Mucosa of rectum (tissue), 2 donors: ENCODE measurements around the gene TAF7L.

Experiments
- H3K27ac ChIP-seq, 2 donors: one replicate each; pipeline ENCODE4 v1.7.0; 2013; ENCODE audit warnings: inconsistent platforms in 2 of 2, low read depth in 2 of 2, low read length in 2 of 2
- H3K27me3 ChIP-seq, 2 donors: one replicate each; pipeline ENCODE4 v1.7.0; 2013; ENCODE audit warnings: low read length in 2 of 2; ENCODE audit not compliant: control insufficient read depth in 2 of 2, insufficient read depth in 2 of 2
- H3K36me3 ChIP-seq, 2 donors: one replicate each; pipeline ENCODE4 v1.7.0; 2013; ENCODE audit warnings: low read length in 2 of 2; ENCODE audit not compliant: control insufficient read depth in 2 of 2, insufficient read depth in 2 of 2
- H3K4me1 ChIP-seq, 2 donors: one replicate each; pipeline ENCODE4 v1.7.0; 2013; ENCODE audit warnings: low read length in 2 of 2, mild to moderate bottlenecking in 1 of 2; ENCODE audit not compliant: control insufficient read depth in 2 of 2, insufficient read depth in 2 of 2
- H3K4me3 ChIP-seq, 2 donors: one replicate each; pipeline ENCODE4 v1.7.0; 2013; ENCODE audit warnings: low read length in 2 of 2
- H3K9ac ChIP-seq, 2 donors: one replicate each; pipeline ENCODE4 v1.7.0; 2013; ENCODE audit warnings: low read length in 2 of 2, low read depth in 1 of 2, mild to moderate bottlenecking in 1 of 2
- H3K9me3 ChIP-seq, 2 donors: one replicate each; pipeline ENCODE4 v1.7.0; 2013; ENCODE audit warnings: low read length in 2 of 2; ENCODE audit not compliant: control insufficient read depth in 2 of 2
- donor health status: healthy.
- donor health status: Normal muscosa, but diverticular disease.

TAF7L gene

DNA sequence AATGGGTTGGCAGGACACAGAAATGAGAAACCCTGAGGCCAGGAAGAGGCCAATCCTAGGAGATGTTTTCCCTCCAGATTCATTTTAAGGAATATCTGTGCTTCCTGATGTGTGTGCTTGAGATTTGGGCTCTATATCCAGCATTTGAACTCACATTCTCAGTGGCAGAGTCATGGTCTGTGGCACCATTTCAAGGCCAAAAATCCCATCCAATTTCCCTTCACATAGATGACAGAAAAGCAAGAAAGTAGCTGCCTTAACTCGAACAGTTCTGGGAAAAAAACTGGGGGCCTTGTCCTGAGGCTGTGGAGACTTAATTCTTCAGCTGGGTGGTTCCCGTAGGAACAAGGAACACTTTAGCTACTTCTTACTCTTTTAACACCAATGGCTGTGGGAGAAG is 27.4 kb downstream of the TAF7L start:
- Histone ChIP-seq H3K4me1 (no peaks in the 10 kb centered on the region), H3K36me3 (no peaks in the 10 kb centered on the region), H3K9me3 (no peaks in the 10 kb centered on the region), H3K4me3 (no peak overlapping the region), H3K27ac (no peak overlapping the region), H3K9ac (no peak overlapping the region), H3K27me3 (peaks cover 0 to 4% of the 10 kb centered on the region in 2 donors)

DNA sequence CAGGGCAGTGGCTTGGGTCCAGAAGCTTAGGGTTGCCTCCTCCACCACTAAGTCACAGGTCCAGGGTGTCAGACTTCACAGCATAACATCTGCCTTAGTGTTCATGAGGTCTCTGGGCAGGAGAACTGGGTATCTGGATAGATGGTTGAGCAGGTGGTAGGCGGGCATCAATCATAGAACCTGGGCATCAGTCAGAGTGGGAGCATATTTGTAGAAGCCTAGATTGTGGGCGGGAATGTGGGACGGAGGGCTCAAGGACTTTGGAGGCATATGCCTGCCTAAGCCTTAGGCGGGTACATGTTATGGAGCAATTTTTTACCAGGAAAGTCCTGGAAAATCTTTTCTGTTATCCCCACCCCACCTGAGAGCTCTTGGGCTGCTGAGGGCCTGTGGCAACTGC is 28.5 kb downstream of the TAF7L start:
- Histone ChIP-seq H3K36me3 (no peaks in the 10 kb centered on the region), H3K4me1 (no peaks in the 10 kb centered on the region), H3K9ac (no peak overlapping the region), H3K27me3 (peaks cover 0 to 4% of the 10 kb centered on the region in 2 donors), H3K9me3 (no peaks in the 10 kb centered on the region), H3K27ac (no peak overlapping the region), H3K4me3 (no peak overlapping the region)

DNA sequence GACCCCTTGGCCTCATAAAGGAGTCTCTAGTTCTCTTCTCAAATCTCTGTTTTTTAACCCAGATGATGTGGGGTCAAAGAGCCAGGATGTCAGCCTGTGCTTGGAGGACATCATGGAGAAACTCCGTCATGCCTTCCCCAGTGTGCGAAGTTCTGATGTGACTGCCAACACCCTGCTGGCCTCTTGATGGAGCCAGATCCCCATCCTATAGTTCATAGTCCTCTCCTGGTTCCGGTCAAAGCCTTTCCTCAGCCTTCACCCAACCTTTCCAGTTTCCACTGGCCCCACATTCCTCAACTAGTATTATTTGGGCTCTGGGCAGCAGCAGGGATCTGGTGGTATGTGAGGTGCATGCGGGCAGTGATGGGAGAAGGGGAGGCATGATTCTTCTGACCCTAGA is 30.7 kb downstream of the TAF7L start:
- H3K4me1 ChIP-seq: no peaks in the 10 kb centered on the region
- no peaks in the 10 kb centered on the region for H3K36me3 ChIP-seq
- H3K9ac ChIP-seq: no peak overlapping the region
- no peak overlapping the region for H3K4me3 ChIP-seq
- peaks cover 0 to 4% of the 10 kb centered on the region in 2 donors for H3K27me3 ChIP-seq
- H3K9me3 ChIP-seq: no peaks in the 10 kb centered on the region
- no peak overlapping the region for H3K27ac ChIP-seq

DNA sequence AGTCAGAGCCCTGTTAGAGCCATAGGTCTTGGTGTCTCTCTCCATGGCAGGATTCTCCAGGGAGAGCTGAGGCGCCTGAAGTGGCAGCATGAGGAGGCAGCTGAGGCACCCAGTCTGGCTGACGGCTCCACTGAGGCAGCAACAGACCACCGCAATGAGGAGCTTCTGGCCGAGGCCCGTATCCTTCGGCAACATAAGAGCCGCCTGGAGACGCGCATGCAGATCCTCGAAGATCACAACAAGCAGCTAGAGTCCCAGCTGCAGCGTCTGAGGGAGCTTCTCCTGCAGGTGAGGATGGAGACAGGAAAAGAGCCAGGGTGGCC is 32.9 kb downstream of the TAF7L start:
- H3K9ac ChIP-seq: no peak overlapping the region
- H3K36me3 ChIP-seq: no peaks in the 10 kb centered on the region
- H3K9me3 ChIP-seq: no peaks in the 10 kb centered on the region
- H3K27ac ChIP-seq: no peak overlapping the region
- H3K4me1 ChIP-seq: no peaks in the 10 kb centered on the region
- peaks cover 2 to 4% of the 10 kb centered on the region in 2 donors for H3K27me3 ChIP-seq
- no peak overlapping the region for H3K4me3 ChIP-seq

DNA sequence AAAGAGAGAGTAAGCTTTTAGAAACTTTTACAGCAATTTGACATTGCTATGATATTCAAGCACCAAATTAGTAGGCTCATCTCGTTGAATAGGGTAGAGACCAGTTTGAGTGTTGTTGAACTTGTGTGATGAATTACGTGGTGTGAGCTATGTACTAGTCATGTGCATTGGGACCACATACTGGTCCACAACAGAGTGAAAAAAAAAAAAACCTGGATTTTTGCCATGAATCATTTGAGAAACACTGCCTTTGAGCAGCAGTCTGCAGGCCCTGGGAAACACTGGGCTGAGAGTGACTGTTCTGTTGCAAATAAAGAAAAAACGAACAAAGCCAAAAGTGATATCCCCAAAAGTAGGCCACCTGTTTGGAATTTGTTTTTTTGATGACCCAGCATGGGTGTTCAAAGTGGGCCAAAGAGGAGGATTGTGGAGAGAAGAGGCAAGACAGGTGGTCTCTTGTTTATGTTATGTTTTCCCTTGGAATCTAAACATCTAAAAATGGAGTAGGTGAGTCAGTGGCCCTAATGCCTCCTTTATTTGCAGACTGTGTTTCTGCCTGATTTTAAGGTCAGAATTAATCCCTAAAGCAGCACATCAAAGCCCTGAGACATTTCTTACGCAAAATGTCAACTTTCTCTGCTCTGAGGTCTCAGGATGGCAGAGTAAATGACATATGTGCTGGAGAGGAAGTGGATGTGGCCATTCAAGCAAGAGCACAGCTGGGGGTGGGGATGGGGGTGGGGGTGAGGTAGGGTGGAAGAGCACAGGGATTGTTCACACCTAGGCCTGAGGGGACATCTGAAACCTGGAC is 33.5 kb downstream of the TAF7L start:
- Histone ChIP-seq H3K4me3 (no peak overlapping the region), H3K9ac (no peak overlapping the region), H3K4me1 (no peaks in the 10 kb centered on the region), H3K27me3 (peaks cover 2 to 4% of the 10 kb centered on the region in 2 donors), H3K36me3 (no peaks in the 10 kb centered on the region), H3K27ac (no peak overlapping the region), H3K9me3 (no peaks in the 10 kb centered on the region)

DNA sequence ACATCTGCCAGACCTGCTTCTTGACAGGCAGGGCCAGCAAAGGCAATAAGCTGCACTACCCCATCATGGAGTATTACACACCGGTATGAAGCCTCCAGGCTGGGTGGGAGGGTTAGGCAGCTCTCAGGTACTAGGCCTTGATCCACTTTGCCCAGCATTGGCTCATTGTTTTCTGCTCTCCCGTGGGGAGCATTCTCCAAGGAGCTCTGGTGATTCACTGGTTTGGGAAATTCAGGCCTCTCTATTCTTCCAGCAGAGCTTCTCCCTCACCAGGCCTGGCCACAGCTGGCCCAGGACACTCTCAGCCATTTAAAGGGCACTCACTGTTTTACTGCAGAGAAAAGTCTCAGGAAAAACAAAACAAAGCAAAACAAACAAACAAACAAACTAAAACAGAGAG is 38.5 kb downstream of the TAF7L start:
- Histone ChIP-seq H3K4me1 (no peaks in the 10 kb centered on the region), H3K9me3 (no peaks in the 10 kb centered on the region), H3K27me3 (peaks cover 0 to 2% of the 10 kb centered on the region in 2 donors), H3K27ac (no peak overlapping the region), H3K36me3 (no peaks in the 10 kb centered on the region), H3K9ac (no peak overlapping the region), H3K4me3 (no peak overlapping the region)

DNA sequence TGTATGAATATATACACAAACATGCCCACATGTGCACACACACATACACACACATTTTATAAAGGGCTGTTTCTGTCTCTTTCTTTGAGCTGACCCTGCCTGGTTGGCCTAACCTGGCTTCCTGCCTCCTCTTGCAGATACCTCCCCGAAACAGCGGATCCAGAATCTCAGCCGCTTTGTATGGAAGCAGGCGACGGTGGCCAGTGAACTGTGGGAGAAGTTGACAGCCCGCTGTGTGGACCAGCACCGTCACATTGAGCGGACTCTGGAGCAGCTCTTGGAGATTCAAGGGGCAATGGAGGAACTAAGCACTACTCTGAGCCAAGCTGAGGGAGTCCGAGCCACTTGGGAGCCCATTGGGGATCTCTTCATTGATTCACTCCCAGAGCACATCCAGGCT is 49.6 kb downstream of the TAF7L start:
- Histone ChIP-seq H3K4me1 (no peaks in the 10 kb centered on the region), H3K4me3 (no peak overlapping the region), H3K9ac (no peak overlapping the region)

DNA sequence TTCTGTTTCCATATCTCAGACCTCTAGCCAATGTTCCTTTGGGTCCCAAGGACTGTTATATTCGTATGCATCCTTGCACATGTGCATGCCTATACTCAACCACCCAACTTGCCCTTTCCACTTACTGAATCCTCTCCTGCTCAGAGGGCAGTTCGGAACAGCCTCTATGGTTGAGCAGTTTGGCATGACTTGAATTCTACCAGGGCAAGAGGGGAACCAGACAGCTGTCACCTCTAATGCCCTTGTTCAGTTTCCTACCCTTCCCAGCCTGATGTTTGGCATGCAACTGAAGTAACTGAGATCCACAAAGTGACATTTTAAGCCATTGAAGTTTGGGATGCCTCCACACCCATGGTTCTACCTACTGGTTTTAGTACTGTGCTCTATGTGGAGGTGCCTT is 54.1 kb downstream of the TAF7L start:
- Histone ChIP-seq H3K9ac (no peak overlapping the region), H3K27ac (no peak overlapping the region), H3K27me3 (no peaks in the 10 kb centered on the region), H3K4me1 (no peaks in the 10 kb centered on the region), H3K9me3 (no peaks in the 10 kb centered on the region), H3K4me3 (no peak overlapping the region), H3K36me3 (no peaks in the 10 kb centered on the region)

More for the DNA sequence above, 49.6 kb downstream of the TAF7L start:
- Histone ChIP-seq H3K36me3 (no peaks in the 10 kb centered on the region), H3K9me3 (no peaks in the 10 kb centered on the region), H3K27ac (no peak overlapping the region), H3K27me3 (no peaks in the 10 kb centered on the region)

DNA sequence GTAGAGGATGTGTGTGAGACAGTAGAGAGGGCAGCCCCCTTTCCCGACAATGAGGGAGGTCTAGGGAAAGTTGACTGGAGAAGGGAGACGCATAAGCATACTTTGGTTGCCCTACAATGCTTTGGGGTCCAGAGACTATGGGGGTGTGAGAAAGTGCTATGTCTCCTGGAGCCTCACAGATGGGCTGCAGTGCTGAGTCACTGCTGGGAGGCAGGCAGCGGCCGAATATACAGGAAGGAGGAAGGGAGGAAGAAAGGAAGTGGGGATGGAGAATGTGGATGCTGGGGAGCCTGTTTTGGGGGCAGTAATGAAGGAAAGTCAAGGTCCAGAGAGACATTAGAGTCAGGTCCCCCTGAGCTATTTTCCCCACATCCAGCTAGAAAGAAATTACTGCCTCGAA is 58.8 kb downstream of the TAF7L start:
- Histone ChIP-seq H3K4me1 (no peaks in the 10 kb centered on the region), H3K27ac (no peak overlapping the region), H3K4me3 (no peak overlapping the region), H3K36me3 (no peaks in the 10 kb centered on the region), H3K9me3 (no peaks in the 10 kb centered on the region), H3K9ac (no peak overlapping the region), H3K27me3 (no peaks in the 10 kb centered on the region)

DNA sequence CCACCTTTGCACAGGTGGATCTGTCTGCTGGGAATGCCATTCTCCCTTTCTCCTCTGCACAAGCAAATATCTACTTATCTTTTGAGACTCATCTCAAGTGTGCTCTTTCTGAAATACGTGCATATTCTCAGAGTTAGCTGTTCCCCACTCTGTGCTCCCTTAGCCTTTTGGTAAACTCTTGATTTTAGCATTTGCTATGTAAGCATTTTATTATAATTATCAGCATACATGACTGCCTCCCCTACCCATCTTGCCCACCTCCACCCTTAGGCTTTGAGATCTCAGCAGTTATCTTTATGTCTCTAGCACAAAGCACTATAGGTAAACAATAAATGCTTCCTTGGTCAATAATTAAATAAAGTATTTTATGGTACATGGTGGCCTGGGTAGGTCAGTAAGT is 60.1 kb downstream of the TAF7L start:
- peaks cover 0 to 1% of the 10 kb centered on the region in 2 donors for H3K27me3 ChIP-seq
- no peak overlapping the region for H3K27ac ChIP-seq
- H3K4me1 ChIP-seq: no peaks in the 10 kb centered on the region
- no peaks in the 10 kb centered on the region for H3K36me3 ChIP-seq
- H3K4me3 ChIP-seq: no peak overlapping the region
- no peak overlapping the region for H3K9ac ChIP-seq
- H3K9me3 ChIP-seq: no peaks in the 10 kb centered on the region
